HEK293T (cell line): Measurements from ENCODE around the gene CEP43.

Experiments used
- CTCF ChIA-PET: fragments of 350-600 bp; formaldehyde crosslinking; extraction: SDS; loops from one replicate; lab custom pipeline; 2021; ENCODE audit warnings: antibody characterized with exemption, inconsistent platforms; lab: Yijun Ruan, JAX
- POLR2A ChIA-PET: fragments of 350-600 bp; formaldehyde crosslinking; extraction: SDS; loops from one replicate; lab custom pipeline; 2020; ENCODE audit warnings: antibody characterized with exemption, inconsistent platforms; lab: Yijun Ruan, JAX
- DNase-seq: peaks from one replicate; pipeline ENCODE4 v3.0.0; 2012; ENCODE audit warnings: mixed read lengths; ENCODE audit errors: extremely low spot score
- ARNT ChIP-seq: fragments of 450-650 bp; IDR thresholded peaks from 2 replicates; pipeline ENCODE4 v1.6.1; 2017; ENCODE audit warnings: mild to moderate bottlenecking
- BHLHE40 ChIP-seq: fragments of 450-650 bp; IDR thresholded peaks from 2 replicates; pipeline ENCODE4 v1.6.1; 2016; ENCODE audit warnings: mild to moderate bottlenecking, moderate library complexity, borderline replicate concordance
- CTBP1 ChIP-seq: fragments of 450-650 bp; IDR thresholded peaks from 2 replicates; pipeline ENCODE4 v1.6.1; 2016; ENCODE audit warnings: borderline replicate concordance
- ELF4 ChIP-seq: fragments of 450-650 bp; IDR thresholded peaks from 2 replicates; pipeline ENCODE4 v1.6.1; 2017; ENCODE audit warnings: antibody characterized with exemption
- FOXA1 ChIP-seq: fragments of 450-650 bp; IDR thresholded peaks from 2 replicates; pipeline ENCODE4 v1.6.1; 2016; ENCODE audit warnings: mild to moderate bottlenecking
- FOXK2 ChIP-seq: fragments of 450-650 bp; IDR thresholded peaks from 2 replicates; pipeline ENCODE4 v1.6.1; 2016; ENCODE audit warnings: mild to moderate bottlenecking
- FOXM1 ChIP-seq: fragments of 450-650 bp; IDR thresholded peaks from 2 replicates; pipeline ENCODE4 v1.6.1; 2017; ENCODE audit warnings: mild to moderate bottlenecking, borderline replicate concordance
- HDGF ChIP-seq: fragments of 450-650 bp; IDR thresholded peaks from 2 replicates; pipeline ENCODE4 v1.6.1; 2017; ENCODE audit warnings: antibody characterized with exemption, borderline replicate concordance
- L3MBTL2 ChIP-seq: fragments of 450-650 bp; conservative IDR thresholded peaks from 2 replicates; pipeline ENCODE4 v1.6.1; 2016; ENCODE audit warnings: mild to moderate bottlenecking
- LEF1 ChIP-seq: fragments of 450-650 bp; IDR thresholded peaks from 2 replicates; pipeline ENCODE4 v1.6.1; 2017; ENCODE audit warnings: mild to moderate bottlenecking, borderline replicate concordance
- NFRKB ChIP-seq: fragments of 450-650 bp; IDR thresholded peaks from 2 replicates; pipeline ENCODE4 v1.6.1; 2016; ENCODE audit warnings: mild to moderate bottlenecking, moderate library complexity
- PKNOX1 ChIP-seq: fragments of 450-650 bp; IDR thresholded peaks from 2 replicates; pipeline ENCODE4 v1.6.1; 2016
- SP1 ChIP-seq: fragments of 450-650 bp; IDR thresholded peaks from 2 replicates; pipeline ENCODE4 v1.6.1; 2017
- SUZ12 ChIP-seq: fragments of 450-650 bp; IDR thresholded peaks from 2 replicates; pipeline ENCODE4 v1.6.1; 2016; ENCODE audit warnings: mild to moderate bottlenecking
- TARDBP ChIP-seq: fragments of 450-650 bp; IDR thresholded peaks from 2 replicates; pipeline ENCODE4 v1.6.1; 2016
- ZNF384 ChIP-seq: fragments of 450-650 bp; IDR thresholded peaks from 2 replicates; pipeline ENCODE4 v1.6.1; 2016

Gene CEP43

GRCh38 chr6:167031082-167031709 lies 32.0 kb downstream of the CEP43 start:
- TF ChIP-seq SUZ12 (no peak), LEF1 (no peak), TARDBP (no peak), FOXK2 (no peak), ARNT (no peak), HDGF (no peak), ZNF384 (no peak), FOXM1 (no peak), ELF4 (no peak)
- CTCF ChIA-PET: no interaction called here
- no peak for DNase-seq
- POLR2A ChIA-PET: no interaction called here

GRCh38 chr6:167034056-167034455 lies 34.9 kb downstream of the CEP43 start:
- ChIA-PET POLR2A (no interaction called here), CTCF (no interaction called here)
- DNase-seq: no peak
- no peak for TF ChIP-seq PKNOX1
- no peak for TF ChIP-seq FOXA1
- TF ChIP-seq ELF4: no peak
- no peak for TF ChIP-seq HDGF
- TF ChIP-seq TARDBP: no peak
- no peak for TF ChIP-seq CTBP1
- TF ChIP-seq L3MBTL2: no peak
- TF ChIP-seq NFRKB: no peak
- no peak for TF ChIP-seq BHLHE40
- TF ChIP-seq FOXM1: no peak

GRCh38 chr6:167037762-167038161 lies 38.6 kb downstream of the CEP43 start:
- DNase-seq: no peak
- ChIA-PET CTCF (no interaction called here), POLR2A (no interaction called here)
- no peak for TF ChIP-seq SP1
- no peak for TF ChIP-seq FOXM1
- no peak for TF ChIP-seq FOXA1
- TF ChIP-seq ZNF384: no peak
- TF ChIP-seq ELF4: no peak
- no peak for TF ChIP-seq TARDBP
- TF ChIP-seq PKNOX1: no peak

GRCh38 chr6:167044696-167045095 lies 45.5 kb downstream of the CEP43 start:
- POLR2A ChIA-PET: no interaction called here

GRCh38 chr6:167045828-167046580 lies 46.8 kb downstream of the CEP43 start:
- TF ChIP-seq FOXK2 (no peak), PKNOX1 (no peak), FOXA1 (no peak), FOXM1 (no peak), ARNT (no peak), ZNF384 (no peak), BHLHE40 (no peak), ELF4 (no peak), SP1 (no peak), LEF1 (no peak), L3MBTL2 (no peak), TARDBP (no peak), CTBP1 (no peak), HDGF (no peak), SUZ12 (no peak), NFRKB (no peak)
- DNase-seq: no peak
- ChIA-PET CTCF (no interaction called here), POLR2A (no interaction called here)

More at GRCh38 chr6:167044696-167045095, 45.5 kb downstream of the CEP43 start:
- no peak for TF ChIP-seq ZNF384
- TF ChIP-seq L3MBTL2: no peak
- TF ChIP-seq BHLHE40: no peak
- no peak for TF ChIP-seq TARDBP
- no peak for DNase-seq
- CTCF ChIA-PET: no interaction called here

GRCh38 chr6:167046861-167047495 lies 47.8 kb downstream of the CEP43 start:
- ChIA-PET CTCF (no interaction called here), POLR2A (no interaction called here)
- TF ChIP-seq LEF1: no peak
- TF ChIP-seq CTBP1: no peak
- no peak for TF ChIP-seq FOXK2
- TF ChIP-seq FOXM1: no peak
- no peak for TF ChIP-seq L3MBTL2
- no peak for TF ChIP-seq FOXA1
- TF ChIP-seq SUZ12: no peak
- TF ChIP-seq ARNT: no peak
- TF ChIP-seq PKNOX1: no peak
- no peak for TF ChIP-seq ELF4
- TF ChIP-seq NFRKB: no peak
- no peak for TF ChIP-seq ZNF384
- no peak for DNase-seq
